Activated CD4-positive, alpha-beta T cell treated with anti-CD3 and anti-CD28 coated beads for 24 hours (primary cell): Measurements from ENCODE around the gene AOX1.
A peak's percentile ranks its signal among the peaks of the same experiment; 100 is the strongest.
"Not testable (repeated sequence)": the region's sequence is repeated elsewhere in the genome, so short reads cannot be mapped to it uniquely, and the experiment has no call there.

ENCODE experiments used
- DNase-seq, 2 donors: peaks; one replicate each; pipeline ENCODE4 v3.0.0-alpha.2; 2020; ENCODE audit warnings: low read depth in 2 of 2

Gene AOX1

GRCh38 chr2:200702646-200703118 lies 116.9 kb downstream of the AOX1 start:
- DNase-seq = peak; percentile 48 to 52

- peak; percentile 4 to 18 for DNase-seq
Measured at GRCh38 chr2:200703127-200703925, 117.5 kb downstream of the AOX1 start.

- no peak for DNase-seq
Measured at GRCh38 chr2:200703926-200704637, 118.3 kb downstream of the AOX1 start.

GRCh38 chr2:200705305-200706041 lies 119.7 kb downstream of the AOX1 start:
- no peak for DNase-seq

GRCh38 chr2:200708943-200709342 lies 123.1 kb downstream of the AOX1 start:
- no peak for DNase-seq

- peak; percentile 84 to 92 for DNase-seq
Measured at GRCh38 chr2:200713003-200713703, 127.3 kb downstream of the AOX1 start.

- peak in 1 of 2 donors; percentile 4 for DNase-seq
Measured at GRCh38 chr2:200713704-200714064, 127.9 kb downstream of the AOX1 start.

- not testable (repeated sequence) for DNase-seq
Measured at GRCh38 chr2:200715014-200715413, 129.2 kb downstream of the AOX1 start.

GRCh38 chr2:200716386-200716785 lies 130.6 kb downstream of the AOX1 start:
- no peak for DNase-seq
